HepG2 (cell line): Measurements from ENCODE around the gene DMPK. TPM values are rescaled to one million over a fixed set of nuclear protein-coding genes. Genes with fewer than 3 reads are reported as not detected.
A peak's percentile ranks its signal among the peaks of the same experiment; 100 is the strongest.

ENCODE experiments used
- ATF7-NPFF ChIP-seq: sonication (generic); formaldehyde crosslinking; IDR thresholded peaks from 2 replicates; pipeline ENCODE4 v1.8.1; 2023; ENCODE audit warnings: mild to moderate bottlenecking, low read depth, missing genetic modification reagents, moderate library complexity
- CEBPB ChIP-seq: IDR thresholded peaks from 2 replicates; pipeline ENCODE4 v1.6.1; 2011; ENCODE audit warnings: low read depth, low read length, improper control_type of control experiment, borderline replicate concordance
- KDM2A ChIP-seq: sonication (generic); formaldehyde crosslinking; IDR thresholded peaks from 2 replicates; pipeline ENCODE4 v1.4.0; 2020; ENCODE audit warnings: low read depth, missing genetic modification reagents, borderline replicate concordance
- ONECUT2 ChIP-seq: sonication (generic); formaldehyde crosslinking; IDR thresholded peaks from 2 replicates; pipeline ENCODE4 v1.4.0; 2020; ENCODE audit warnings: missing genetic modification reagents
- PAF1 ChIP-seq: IDR thresholded peaks from 2 replicates; pipeline ENCODE4 v1.6.1; 2016; ENCODE audit warnings: missing genetic modification reagents, missing compliant biosample characterization
- SIX1 ChIP-seq: sonication (generic); formaldehyde crosslinking; IDR thresholded peaks from 2 replicates; pipeline ENCODE4 v1.4.0; 2020; ENCODE audit warnings: missing genetic modification reagents, borderline replicate concordance
- SRSF9 ChIP-seq: fragments of 200-400 bp; formaldehyde crosslinking; IDR thresholded peaks from 2 replicates; pipeline ENCODE4 v1.6.1; 2018; ENCODE audit warnings: borderline replicate concordance, mild to moderate bottlenecking, low read depth, low read length; ENCODE audit not compliant: insufficient read depth, poor library complexity, severe bottlenecking
- STAT5B ChIP-seq: sonication (generic); formaldehyde crosslinking; IDR thresholded peaks from 2 replicates; pipeline ENCODE4 v1.4.0; 2020; ENCODE audit warnings: missing genetic modification reagents
- TOPORS ChIP-seq: sonication (generic); formaldehyde crosslinking; IDR thresholded peaks from 2 replicates; pipeline ENCODE4 v1.8.0; 2023; ENCODE audit warnings: mild to moderate bottlenecking, missing genetic modification reagents
- XRCC5 ChIP-seq: fragments of 200-400 bp; formaldehyde crosslinking; optimal IDR thresholded peaks from 2 replicates; pipeline ENCODE3; 2017; ENCODE audit warnings: mild to moderate bottlenecking, low read length
- ZBTB20 ChIP-seq: sonication (generic); formaldehyde crosslinking; IDR thresholded peaks from 2 replicates; pipeline ENCODE4 v1.8.1; 2023; ENCODE audit warnings: missing genetic modification reagents, low read depth, mild to moderate bottlenecking, borderline replicate concordance
- ZFP41 ChIP-seq: sonication (generic); formaldehyde crosslinking; IDR thresholded peaks from 2 replicates; pipeline ENCODE4 v1.4.0; 2020; ENCODE audit warnings: mild to moderate bottlenecking, missing genetic modification reagents, borderline replicate concordance
- ZFP90 ChIP-seq: sonication (generic); formaldehyde crosslinking; IDR thresholded peaks from 2 replicates; pipeline ENCODE4 v1.8.0; 2022; ENCODE audit warnings: missing genetic modification reagents, mild to moderate bottlenecking, inconsistent platforms, borderline replicate concordance
- ZIK1 ChIP-seq: sonication (generic); formaldehyde crosslinking; IDR thresholded peaks from 2 replicates; pipeline ENCODE4 v1.5.0; 2020; ENCODE audit warnings: mild to moderate bottlenecking, low read depth, missing genetic modification reagents, borderline replicate concordance
- ZNF17 ChIP-seq: sonication (generic); formaldehyde crosslinking; IDR thresholded peaks from 2 replicates; pipeline ENCODE4 v1.5.0; 2020; ENCODE audit warnings: mild to moderate bottlenecking, missing genetic modification reagents
- ZNF446 ChIP-seq: sonication (generic); formaldehyde crosslinking; IDR thresholded peaks from 2 replicates; pipeline ENCODE4 v1.5.0; 2020; ENCODE audit warnings: mild to moderate bottlenecking, missing genetic modification reagents
- ZNF468 ChIP-seq: sonication (generic); formaldehyde crosslinking; IDR thresholded peaks from 2 replicates; pipeline ENCODE4 v1.8.0; 2022; ENCODE audit warnings: mild to moderate bottlenecking, moderate library complexity, missing genetic modification reagents
- ZNF549 ChIP-seq: sonication (generic); formaldehyde crosslinking; IDR thresholded peaks from 2 replicates; pipeline ENCODE4 v1.5.0; 2020; ENCODE audit warnings: missing genetic modification reagents
- ZNF557 ChIP-seq: sonication (generic); formaldehyde crosslinking; IDR thresholded peaks from 2 replicates; pipeline ENCODE4 v1.4.0; 2020; ENCODE audit warnings: missing genetic modification reagents
- ZNF772 ChIP-seq: sonication (generic); formaldehyde crosslinking; IDR thresholded peaks from 2 replicates; pipeline ENCODE4 v1.5.0; 2020; ENCODE audit warnings: mild to moderate bottlenecking, missing genetic modification reagents
- ZNF816 ChIP-seq: sonication (generic); formaldehyde crosslinking; IDR thresholded peaks from 2 replicates; pipeline ENCODE4 v1.8.0; 2022; ENCODE audit warnings: missing genetic modification reagents, mild to moderate bottlenecking, borderline replicate concordance
- polyA plus RNA-seq, 8 experiments: library from polyadenylated mRNA; depleted of rRNA in 3 of 8; stranded (reverse) in 7 of 8; unstranded in 1 of 8; fragments of >200 nt; fragmentation: Illumina TruSeq in 4 of 8; extraction: Trizol in 4 of 8; gene quantifications; 2 replicates each; pipeline versions ENCODE4 v1.2.1 to v1.2.3, GENCODE V29; 2011 to 2016; ENCODE audit warnings: low read depth in 4 of 8, missing spikeins in 1 of 8, mixed read lengths in 1 of 8; ENCODE audit not compliant: insufficient read depth in 1 of 8
- total RNA-seq, 5 experiments: library from RNA; depleted of rRNA; stranded (reverse); fragments of >200 nt; fragmentation: Illumina TruSeq; extraction: Trizol; gene quantifications; 2 replicates each; pipeline ENCODE4 v1.2.3, GENCODE V29; 2016; ENCODE audit warnings: low read depth in 1 of 5
- TF ChIP-seq, protein P1 (sequence below): sonication (generic); formaldehyde crosslinking; IDR thresholded peaks from 2 replicates; pipeline ENCODE4 v1.8.0; 2022; ENCODE audit warnings: missing genetic modification reagents, mild to moderate bottlenecking, moderate library complexity, borderline replicate concordance
- TF ChIP-seq, protein P2 (sequence below): sonication (generic); formaldehyde crosslinking; IDR thresholded peaks from 2 replicates; pipeline ENCODE4 v1.5.0; 2020; ENCODE audit warnings: mild to moderate bottlenecking, missing genetic modification reagents, borderline replicate concordance
- TF ChIP-seq, protein P3 (sequence below): IDR thresholded peaks from 2 replicates; pipeline ENCODE4 v1.6.1; 2018; ENCODE audit warnings: missing genetic modification reagents

The DMPK gene
- total and polyA plus RNA-seq, 2 of the 13 experiments (the other 11 are each of a cell fraction or from before 2014, with no cell fraction given), result 5.3 to 8.8 TPM

DNA sequence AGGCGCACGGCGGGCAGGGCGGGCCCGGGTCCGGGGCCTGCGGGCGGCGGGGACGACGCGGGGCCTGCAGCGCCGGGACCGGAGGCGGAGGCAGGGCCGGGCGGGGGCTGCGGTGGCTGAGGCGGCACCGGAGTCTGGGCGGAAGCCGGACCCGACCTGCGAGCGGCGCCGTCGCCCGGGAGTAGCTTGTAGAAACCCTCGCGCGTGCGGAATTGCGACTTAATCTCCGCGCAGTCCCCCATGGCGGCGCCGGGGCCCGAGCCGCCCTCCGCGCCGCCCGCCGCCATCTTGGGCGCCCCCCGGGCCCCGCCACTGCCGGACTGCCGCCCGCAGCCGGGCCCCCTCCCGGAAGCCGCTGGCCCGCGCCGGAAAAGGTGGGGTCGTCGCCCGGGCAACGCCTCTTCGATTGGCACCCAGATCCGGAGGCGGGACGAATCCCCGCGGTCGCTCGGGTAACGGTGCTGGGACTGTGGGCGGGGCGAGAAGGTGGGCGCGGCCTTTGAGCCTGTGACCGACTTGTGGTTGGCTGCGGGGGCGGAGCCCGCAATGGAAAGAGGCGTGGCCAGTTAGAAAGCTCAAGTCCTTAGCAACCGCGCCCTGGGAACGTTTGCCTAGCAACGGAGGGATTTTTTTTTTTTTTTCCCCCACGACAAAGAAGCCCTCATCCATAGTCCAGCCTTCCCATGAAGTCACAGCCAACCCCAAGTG lies 10.3 kb upstream of the DMPK start, which contains the start of gene DMWD (continued):
- TF ChIP-seq, protein P1, sequence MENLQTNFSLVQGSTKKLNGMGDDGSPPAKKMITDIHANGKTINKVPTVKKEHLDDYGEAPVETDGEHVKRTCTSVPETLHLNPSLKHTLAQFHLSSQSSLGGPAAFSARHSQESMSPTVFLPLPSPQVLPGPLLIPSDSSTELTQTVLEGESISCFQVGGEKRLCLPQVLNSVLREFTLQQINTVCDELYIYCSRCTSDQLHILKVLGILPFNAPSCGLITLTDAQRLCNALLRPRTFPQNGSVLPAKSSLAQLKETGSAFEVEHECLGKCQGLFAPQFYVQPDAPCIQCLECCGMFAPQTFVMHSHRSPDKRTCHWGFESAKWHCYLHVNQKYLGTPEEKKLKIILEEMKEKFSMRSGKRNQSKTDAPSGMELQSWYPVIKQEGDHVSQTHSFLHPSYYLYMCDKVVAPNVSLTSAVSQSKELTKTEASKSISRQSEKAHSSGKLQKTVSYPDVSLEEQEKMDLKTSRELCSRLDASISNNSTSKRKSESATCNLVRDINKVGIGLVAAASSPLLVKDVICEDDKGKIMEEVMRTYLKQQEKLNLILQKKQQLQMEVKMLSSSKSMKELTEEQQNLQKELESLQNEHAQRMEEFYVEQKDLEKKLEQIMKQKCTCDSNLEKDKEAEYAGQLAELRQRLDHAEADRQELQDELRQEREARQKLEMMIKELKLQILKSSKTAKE, result no peak
- TF ChIP-seq KDM2A (CRISPR knock-in tag) (no peak), ZNF17 (CRISPR knock-in tag) (no peak), ZFP41 (CRISPR knock-in tag) (no peak), ZBTB20 (no peak), ATF7-NPFF (no peak), SRSF9 (no peak), ZFP90 (no peak), CEBPB (no peak), ZNF772 (CRISPR knock-in tag) (no peak), ONECUT2 (CRISPR knock-in tag) (no peak), XRCC5 (peak; percentile 18), ZIK1 (CRISPR knock-in tag) (no peak), ZNF446 (CRISPR knock-in tag) (no peak), ZNF549 (CRISPR knock-in tag) (no peak), TOPORS (CRISPR knock-in tag) (no peak), ZNF816 (no peak), ZNF468 (CRISPR knock-in tag) (no peak), STAT5B (no peak), SIX1 (no peak), PAF1 (no peak), ZNF557 (CRISPR knock-in tag) (no peak)
- TF ChIP-seq, protein P2, sequence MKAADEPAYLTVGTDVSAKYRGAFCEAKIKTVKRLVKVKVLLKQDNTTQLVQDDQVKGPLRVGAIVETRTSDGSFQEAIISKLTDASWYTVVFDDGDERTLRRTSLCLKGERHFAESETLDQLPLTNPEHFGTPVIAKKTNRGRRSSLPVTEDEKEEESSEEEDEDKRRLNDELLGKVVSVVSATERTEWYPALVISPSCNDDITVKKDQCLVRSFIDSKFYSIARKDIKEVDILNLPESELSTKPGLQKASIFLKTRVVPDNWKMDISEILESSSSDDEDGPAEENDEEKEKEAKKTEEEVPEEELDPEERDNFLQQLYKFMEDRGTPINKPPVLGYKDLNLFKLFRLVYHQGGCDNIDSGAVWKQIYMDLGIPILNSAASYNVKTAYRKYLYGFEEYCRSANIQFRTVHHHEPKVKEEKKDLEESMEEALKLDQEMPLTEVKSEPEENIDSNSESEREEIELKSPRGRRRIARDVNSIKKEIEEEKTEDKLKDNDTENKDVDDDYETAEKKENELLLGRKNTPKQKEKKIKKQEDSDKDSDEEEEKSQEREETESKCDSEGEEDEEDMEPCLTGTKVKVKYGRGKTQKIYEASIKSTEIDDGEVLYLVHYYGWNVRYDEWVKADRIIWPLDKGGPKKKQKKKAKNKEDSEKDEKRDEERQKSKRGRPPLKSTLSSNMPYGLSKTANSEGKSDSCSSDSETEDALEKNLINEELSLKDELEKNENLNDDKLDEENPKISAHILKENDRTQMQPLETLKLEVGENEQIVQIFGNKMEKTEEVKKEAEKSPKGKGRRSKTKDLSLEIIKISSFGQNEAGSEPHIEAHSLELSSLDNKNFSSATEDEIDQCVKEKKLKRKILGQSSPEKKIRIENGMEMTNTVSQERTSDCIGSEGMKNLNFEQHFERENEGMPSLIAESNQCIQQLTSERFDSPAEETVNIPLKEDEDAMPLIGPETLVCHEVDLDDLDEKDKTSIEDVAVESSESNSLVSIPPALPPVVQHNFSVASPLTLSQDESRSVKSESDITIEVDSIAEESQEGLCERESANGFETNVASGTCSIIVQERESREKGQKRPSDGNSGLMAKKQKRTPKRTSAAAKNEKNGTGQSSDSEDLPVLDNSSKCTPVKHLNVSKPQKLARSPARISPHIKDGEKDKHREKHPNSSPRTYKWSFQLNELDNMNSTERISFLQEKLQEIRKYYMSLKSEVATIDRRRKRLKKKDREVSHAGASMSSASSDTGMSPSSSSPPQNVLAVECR (CRISPR knock-in tag), result peak; percentile 59; the same call in 1 of the 2 replicates
- TF ChIP-seq, protein P3, sequence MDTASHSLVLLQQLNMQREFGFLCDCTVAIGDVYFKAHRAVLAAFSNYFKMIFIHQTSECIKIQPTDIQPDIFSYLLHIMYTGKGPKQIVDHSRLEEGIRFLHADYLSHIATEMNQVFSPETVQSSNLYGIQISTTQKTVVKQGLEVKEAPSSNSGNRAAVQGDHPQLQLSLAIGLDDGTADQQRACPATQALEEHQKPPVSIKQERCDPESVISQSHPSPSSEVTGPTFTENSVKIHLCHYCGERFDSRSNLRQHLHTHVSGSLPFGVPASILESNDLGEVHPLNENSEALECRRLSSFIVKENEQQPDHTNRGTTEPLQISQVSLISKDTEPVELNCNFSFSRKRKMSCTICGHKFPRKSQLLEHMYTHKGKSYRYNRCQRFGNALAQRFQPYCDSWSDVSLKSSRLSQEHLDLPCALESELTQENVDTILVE (CRISPR knock-in tag), result no peak
